Left ventricle myocardium inferior (tissue), 1 donor: ENCODE results near the gene RAC2. TPM values are rescaled to one million over a fixed set of nuclear protein-coding genes. Genes with fewer than 3 reads are reported as not detected.

Experiments
- DNase-seq: peaks from one replicate; pipeline ENCODE4 v3.0.0-alpha.2; 2020
- H3K27ac ChIP-seq: fragments of 200-600 bp; replicated peaks from 2 replicates; pipeline ENCODE4 v1.8.0; 2021
- H3K27me3 ChIP-seq: fragments of 200-600 bp; 2 replicates; pipeline ENCODE4 v1.8.0; 2021; ENCODE audit warnings: low read depth
- H3K36me3 ChIP-seq: fragments of 200-600 bp; 2 replicates; pipeline ENCODE4 v1.8.0; 2021
- H3K4me1 ChIP-seq: fragments of 200-600 bp; 2 replicates; pipeline ENCODE4 v1.8.0; 2021
- H3K4me3 ChIP-seq: fragments of 200-600 bp; 2 replicates; pipeline ENCODE4 v1.8.0; 2021; ENCODE audit warnings: mild to moderate bottlenecking, moderate library complexity
- H3K9me3 ChIP-seq: fragments of 200-600 bp; replicated peaks from 2 replicates; pipeline ENCODE4 v1.8.0; 2021
- CTCF ChIP-seq: fragments of 200-600 bp; IDR thresholded peaks from 2 replicates; pipeline ENCODE4 v1.8.0; 2021; ENCODE audit warnings: antibody characterized with exemption, mild to moderate bottlenecking, borderline replicate concordance
- intact Hi-C: fragments of 100-400 bp; cut with micrococcal nuclease; formaldehyde crosslinking; loops from one replicate; pipeline ENCODE4 v1.11.0; 2022
- total RNA-seq: library from RNA; stranded (reverse); fragmentation: NEBNext Ultra II Directional; extraction: Animal tissue kit (Norgen Biotek cat#: 25700); gene quantifications from one replicate; pipeline ENCODE4 v1.2.1, GENCODE V29; 2021
- donor health status: DM: no; HTN: yes; CAD: no; lungs with severe emphysema.

RAC2 gene
- total RNA-seq, 1 donor from 2014 or later, result 1.8 TPM

GRCh38 chr22:37231406-37232139, 12.5 kb downstream of the RAC2 start:
- TF ChIP-seq CTCF, result no peak
- Histone ChIP-seq H3K27ac (no peak overlapping the region), H3K4me1 (no peaks in the 10 kb centered on the region), H3K9me3 (no peaks in the 10 kb centered on the region), H3K36me3 (no peaks in the 10 kb centered on the region), H3K4me3 (no peak overlapping the region), H3K27me3 (peaks cover 84% of the 10 kb centered on the region)
- no peak for DNase-seq
- intact Hi-C loops, result no loop called here

GRCh38 chr22:37230673-37231405, 13.2 kb downstream of the RAC2 start:
- H3K4me1 ChIP-seq, result no peaks in the 10 kb centered on the region
- DNase-seq, result no peak
- intact Hi-C loops, result no loop called here
- H3K4me3 ChIP-seq, result no peak overlapping the region
- no peak for TF ChIP-seq CTCF
- no peak overlapping the region for H3K27ac ChIP-seq
- H3K36me3 ChIP-seq, result no peaks in the 10 kb centered on the region
- no peaks in the 10 kb centered on the region for H3K9me3 ChIP-seq
- H3K27me3 ChIP-seq, result peaks cover 84% of the 10 kb centered on the region

- no peak for TF ChIP-seq CTCF
- peak; percentile 46 for DNase-seq
- H3K27me3 ChIP-seq, result peaks cover 84% of the 10 kb centered on the region
- H3K4me3 ChIP-seq, result no peak overlapping the region
- H3K9me3 ChIP-seq, result no peaks in the 10 kb centered on the region
- no peak overlapping the region for H3K27ac ChIP-seq
- intact Hi-C loops, result no loop called here
- no peaks in the 10 kb centered on the region for H3K4me1 ChIP-seq
- H3K36me3 ChIP-seq, result no peaks in the 10 kb centered on the region
These were observed 14.0 kb downstream of the RAC2 start for GRCh38 chr22:37229805-37230672.

- H3K4me3 ChIP-seq, result no peak overlapping the region
- intact Hi-C loops, result no loop called here
These were observed 14.9 kb downstream of the RAC2 start for GRCh38 chr22:37229012-37229804.

More at GRCh38 chr22:37229012-37229804, 14.9 kb downstream of the RAC2 start:
- Histone ChIP-seq H3K4me1 (no peaks in the 10 kb centered on the region), H3K36me3 (no peaks in the 10 kb centered on the region), H3K27me3 (peaks cover 84% of the 10 kb centered on the region), H3K9me3 (no peaks in the 10 kb centered on the region), H3K27ac (no peak overlapping the region)
- no peak for TF ChIP-seq CTCF
- DNase-seq, result no peak
